Embryonic facial prominence (tissue), 1 donor: ENCODE measurements around the gene ANKRD42.

ENCODE experiments used
- DNase-seq: peaks from one replicate; pipeline ENCODE4 v3.0.0-alpha.2; 2016; ENCODE audit errors: extremely low spot score

ANKRD42 gene

DNA sequence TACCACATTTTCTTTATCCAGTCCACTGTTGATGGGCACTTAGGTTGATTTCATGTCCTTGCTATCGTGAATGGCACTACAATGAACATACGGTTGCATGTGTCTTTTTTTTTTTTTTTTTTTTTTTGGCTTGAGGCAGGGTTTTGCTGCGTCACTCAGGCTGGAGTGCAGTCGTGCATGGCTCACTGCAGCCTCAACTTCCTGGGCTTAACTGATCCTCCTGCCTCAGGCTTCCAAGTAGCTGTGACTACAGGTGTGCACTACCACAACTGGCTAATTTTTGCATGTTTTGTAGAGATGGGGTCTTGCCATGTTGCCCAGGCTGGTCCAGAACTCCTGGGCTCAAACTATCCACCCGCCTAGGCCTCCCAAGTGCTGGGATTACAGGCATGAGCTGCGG lies 94.1 kb downstream of the ANKRD42 start:
- DNase-seq = no peak

- no peak for DNase-seq
Measured at GRCh38 chr11:83292709-83293456, 99.4 kb downstream of the ANKRD42 start.

- no peak for DNase-seq
Measured at GRCh38 chr11:83293457-83293774, 99.9 kb downstream of the ANKRD42 start.

GRCh38 chr11:83294208-83294607 lies 100.7 kb downstream of the ANKRD42 start:
- DNase-seq = no peak
